ENCODE results near the gene PDE9A.
A peak's percentile ranks its signal among the peaks of the same experiment; 100 is the strongest.

The PDE9A gene

DNA sequence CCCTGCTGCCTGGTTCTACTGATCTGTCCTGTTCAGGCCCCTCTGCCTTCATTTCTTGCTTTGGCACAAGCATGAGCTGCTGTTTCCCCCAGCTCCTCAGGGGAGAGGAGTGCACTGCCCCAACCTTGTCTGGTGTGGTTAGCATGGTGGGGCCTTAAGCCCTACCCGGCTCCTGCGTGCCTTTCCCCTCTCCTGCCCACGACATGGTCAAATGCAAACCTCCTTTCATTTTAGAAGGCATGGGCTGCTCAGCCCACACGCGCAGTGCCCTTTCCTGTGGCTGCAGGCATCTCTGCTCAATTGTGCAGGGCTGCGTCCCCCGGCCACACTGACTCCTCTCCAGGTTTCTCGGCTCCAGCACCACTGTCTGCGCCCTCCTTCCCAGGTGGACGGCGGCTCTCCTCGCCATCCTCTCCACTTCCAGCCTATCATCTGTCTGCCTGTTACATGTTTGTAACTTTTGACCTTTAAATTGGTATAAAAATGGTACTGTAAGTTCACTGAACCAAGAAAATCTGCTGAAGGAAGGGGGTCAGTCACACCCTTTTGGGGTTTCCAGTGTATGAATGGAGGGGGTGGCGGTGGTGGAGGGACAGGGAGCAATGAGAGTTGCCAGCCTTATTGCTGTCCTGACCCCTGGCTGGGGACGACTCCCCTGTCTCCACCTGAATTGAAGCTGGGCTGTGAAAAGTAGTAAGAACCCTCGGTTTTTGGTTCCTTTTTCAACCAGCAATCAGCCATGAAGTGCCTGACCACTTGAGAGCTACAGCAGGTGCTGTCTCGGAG lies 5.1 kb downstream of the PDE9A start:
- DNase-seq: no peak

DNA sequence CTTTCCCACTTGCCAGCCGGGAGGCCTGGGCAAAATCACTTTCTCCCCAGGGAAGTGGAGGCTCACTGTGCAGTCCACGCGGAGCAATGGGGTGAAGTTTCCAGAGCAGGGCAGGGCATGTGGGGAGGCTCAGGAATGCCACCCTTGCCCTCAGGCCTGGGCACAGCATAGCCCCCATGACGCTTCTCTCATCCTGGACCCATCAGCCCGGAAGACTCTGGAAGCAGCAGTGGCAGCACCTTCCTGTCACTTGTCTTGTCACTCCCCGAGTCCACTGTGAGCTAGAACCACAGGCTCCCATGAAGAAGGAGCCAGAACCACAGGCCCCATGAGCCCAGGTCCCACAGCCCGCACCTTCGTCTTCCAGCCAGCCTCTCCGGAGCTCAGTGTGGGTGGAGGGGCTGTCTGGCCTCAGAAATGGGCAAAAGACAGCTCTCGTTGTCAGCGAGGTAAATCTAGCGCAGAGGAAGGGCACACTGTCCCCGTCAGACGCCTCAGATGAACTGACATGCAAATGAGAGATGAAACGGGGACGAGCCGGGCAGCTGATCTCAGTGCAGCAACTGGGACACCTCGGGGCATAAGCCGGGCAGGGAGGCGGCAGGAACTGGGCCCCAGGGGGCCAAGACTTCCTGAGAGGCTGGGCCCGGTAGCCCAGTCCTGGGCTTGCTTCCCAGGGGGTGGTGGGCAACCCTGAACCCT lies 6.1 kb downstream of the PDE9A start:
- DNase-seq: no peak

DNA sequence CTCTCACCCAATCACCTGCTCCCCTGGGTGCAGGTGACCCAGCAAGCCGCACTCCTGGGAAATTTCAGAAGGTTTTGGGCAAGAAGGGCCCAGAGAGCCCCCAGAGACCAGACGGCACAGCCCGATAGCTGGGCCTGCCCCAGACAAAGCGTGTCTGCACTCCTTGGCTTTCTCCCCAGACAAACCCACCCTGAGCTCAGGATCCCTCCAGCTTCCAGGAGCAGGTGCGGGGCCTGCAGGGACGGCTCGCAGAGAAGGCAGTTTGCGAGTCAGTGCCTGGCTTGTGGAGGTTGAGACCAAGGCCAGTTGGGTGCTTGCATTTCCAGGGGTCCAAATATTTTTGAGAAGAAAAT lies 6.7 kb downstream of the PDE9A start:
- no peak for DNase-seq

DNA sequence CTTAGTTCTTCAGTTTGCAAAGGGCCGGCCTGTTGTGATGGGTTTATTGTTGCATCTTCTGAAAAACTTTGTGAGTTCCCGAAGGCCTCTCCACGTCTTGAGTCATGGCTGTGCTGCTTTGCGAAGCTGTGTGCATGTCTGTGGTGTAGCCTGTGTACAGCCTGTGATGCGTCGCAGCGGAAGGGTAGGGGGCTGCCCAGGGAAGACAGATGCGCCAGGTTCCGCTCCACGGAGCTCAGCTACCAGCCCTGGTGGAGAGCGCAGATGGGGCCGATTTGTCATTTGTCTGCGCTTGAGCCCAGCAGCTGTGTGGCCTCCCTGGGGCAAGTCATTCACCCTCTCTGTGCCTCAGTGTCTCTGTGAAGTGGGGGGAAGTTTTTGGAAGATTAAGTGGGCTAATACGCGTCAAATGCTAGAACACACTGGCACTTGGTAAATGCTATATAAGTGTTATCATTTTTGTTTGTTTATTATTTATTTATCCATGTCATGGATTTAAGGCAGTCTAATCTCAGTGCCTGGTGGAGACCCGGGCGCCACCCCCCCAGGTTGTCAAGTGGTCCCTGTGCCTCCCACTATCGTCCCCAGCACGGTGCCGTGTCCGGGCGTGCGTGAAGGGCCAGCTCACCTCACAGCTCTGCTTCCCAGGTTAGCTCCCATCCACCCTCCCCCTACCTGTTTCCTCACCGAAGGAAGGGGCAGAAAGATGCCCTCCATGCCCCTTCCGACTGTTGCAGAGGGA lies 8.4 kb downstream of the PDE9A start:
- no peak for DNase-seq

DNA sequence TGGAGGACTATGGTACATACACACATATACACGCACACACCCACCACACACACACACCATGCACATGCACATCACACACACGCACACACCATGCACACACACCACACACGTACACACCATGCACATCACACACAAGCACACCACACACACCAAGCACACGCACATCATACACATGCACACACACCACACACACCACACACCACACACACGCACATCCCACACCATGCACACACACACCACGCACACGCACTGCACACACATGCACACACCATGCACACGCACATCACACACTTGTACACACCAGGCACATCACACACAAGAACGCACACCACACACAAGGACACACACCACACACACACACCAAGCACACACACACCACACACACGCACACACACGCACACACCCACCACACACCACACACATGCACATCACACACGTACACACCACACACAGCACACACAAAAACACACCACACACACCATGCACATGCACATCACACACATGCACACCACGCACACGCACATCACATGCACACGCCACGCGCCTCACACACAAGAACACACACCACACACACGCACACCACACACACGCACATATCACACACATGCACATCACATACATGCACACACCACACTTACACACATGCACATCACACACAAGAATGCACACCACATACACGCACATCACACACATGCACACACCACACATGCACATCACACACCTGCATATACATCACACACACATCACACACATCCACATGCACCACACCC lies 9.2 kb downstream of the PDE9A start:
- DNase-seq: no peak

DNA sequence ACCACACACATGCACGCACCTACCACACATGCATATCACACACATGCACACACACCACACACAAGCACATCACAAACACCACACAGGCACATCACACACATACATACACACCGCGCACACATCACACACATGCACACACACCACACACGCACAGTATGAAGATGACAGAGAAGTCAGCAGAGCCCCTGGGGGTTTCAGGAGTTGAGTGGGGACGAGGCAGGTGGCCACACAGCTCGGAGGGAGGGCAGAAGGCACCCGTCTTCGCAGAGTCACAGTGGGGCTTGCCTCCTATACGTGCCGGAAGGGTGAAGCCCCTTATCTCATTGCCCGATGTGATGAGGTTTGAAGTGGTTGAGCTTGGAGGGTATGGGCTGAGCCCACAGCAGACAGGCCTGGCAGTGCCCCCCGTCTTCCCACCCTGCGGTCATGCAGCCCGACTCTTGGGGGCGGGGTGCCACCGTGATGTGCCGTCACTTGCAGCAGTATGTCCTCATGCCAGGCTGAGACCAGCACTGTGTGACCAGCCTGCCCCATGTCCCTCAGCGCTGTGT lies 9.9 kb downstream of the PDE9A start:
- DNase-seq: no peak

DNA sequence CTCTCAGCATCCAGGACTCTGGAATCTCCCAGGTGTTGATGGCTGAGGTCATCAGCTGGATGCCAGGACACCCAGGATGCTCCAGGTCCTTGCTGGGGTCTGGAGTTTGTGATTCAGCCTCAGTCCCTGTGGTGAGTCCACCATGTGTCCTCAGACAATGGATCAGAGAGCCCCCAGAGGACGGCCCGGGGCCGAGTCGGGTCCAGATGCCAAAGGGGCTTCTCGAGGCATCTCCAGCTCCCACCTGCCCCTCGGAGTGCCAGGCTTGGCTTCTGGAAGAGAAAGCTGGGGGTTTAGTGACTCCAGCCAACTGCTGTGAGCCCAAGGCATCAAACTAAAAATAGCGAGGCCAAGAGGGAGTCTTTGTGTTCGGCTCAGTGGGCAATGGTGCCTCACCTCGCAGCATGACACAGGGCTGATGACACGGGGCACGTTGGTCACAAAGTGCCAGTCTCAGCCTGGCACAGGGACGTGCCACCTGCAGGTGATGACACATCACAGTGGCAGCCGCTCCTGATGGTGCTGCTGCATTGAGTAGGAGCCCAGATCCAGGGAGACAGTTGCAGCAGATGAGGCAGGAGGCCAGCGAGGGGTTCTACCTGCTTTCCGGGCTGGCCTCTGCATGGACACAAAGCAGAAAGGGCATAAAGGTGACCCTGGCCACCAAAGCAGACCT lies 10.6 kb downstream of the PDE9A start:
- no peak for DNase-seq

DNA sequence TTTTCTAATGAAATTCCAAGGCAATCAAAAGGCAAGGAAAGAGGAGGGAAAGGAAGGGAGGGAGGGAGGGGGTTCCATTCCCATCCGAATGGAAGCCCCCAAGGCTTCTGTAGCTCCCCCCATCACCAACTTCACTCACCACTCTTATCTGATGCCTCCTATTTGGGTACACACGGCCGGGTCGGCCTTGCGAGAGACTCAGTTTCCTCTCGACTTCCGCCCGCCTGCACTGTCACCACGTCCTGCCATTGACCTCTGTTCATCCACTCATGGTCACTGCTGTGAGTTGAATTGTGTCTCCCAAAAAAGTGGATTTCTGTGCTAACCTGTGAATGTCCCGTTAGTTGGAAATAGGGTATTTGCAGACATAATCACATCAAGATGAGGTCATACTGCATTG lies 11.2 kb downstream of the PDE9A start:
- no peak for DNase-seq

DNA sequence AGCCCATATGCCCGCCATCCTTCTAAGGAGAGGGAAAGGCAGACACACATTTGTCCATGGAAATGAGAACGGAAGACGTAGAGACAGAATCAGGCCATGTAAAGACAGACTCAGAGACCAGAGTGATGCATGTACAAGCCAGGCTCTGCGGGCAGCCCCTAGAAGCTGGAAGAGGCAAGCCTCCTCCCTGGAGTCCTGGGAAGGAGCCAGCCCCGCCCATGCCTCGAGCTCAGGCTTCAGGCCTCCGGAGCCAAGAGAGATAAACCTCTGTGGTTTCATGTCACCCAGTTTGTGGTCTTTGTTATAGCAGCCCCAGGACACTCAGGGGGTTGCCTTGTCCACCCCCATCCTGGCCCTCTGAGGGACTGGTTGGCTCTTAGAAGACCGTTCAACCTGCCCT lies 11.6 kb downstream of the PDE9A start:
- no peak for DNase-seq

DNA sequence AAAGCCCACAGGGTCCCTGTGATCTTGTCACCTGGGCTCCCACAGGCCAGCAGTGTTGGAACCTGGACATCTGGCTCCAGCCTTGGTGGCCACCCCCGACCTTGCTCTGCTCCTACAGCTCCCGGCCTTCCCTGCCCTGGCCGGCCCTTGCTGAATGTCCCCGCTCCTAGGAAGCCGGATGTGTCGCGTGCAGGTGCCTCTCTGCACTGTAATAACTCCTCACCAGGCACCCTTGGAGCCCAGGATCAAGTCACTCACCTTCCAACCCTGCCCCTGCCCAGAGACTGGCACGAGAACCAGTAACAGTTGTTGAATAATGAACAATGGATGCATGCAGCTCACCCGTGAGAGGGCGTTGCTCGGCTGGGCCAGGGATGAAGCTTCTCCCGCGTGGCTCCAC lies 12.1 kb downstream of the PDE9A start:
- DNase-seq: no peak

DNA sequence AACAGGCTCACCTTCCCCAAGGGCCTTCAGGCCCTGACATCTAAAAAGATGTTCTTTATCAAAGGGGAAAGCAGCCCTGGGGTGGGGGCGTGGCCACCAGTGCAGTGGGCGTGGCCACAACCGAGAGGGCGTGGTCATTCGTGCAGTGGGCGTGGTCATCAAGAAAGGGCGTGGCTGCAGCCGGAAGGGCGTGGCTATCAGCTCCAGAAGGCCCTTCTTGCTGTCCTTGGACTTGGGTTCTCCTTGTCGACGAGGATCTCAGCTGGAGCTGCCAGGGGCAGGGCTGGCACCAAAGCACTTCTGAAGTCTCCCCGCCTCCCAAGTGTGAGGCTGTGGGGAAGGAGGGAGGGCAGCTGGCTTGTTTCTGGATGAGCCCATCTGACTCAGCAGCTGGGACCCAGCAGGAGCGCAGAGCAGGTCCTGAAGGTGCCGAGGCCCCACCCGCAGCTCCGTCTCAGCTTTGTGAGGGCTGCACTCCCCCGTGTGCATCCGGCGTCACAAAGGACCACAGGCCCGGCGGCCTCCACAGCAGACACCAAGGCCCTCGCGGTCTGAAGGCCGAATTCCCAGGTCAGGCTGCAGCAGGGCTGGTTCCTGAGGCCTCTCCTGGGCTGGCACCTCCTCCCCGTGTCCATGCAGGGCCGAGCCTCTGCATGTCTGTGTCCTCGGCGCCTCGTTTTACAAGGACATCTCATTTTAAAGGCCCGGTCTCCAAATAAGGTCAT lies 12.8 kb downstream of the PDE9A start:
- DNase-seq: peak in 1 of 2 donors; percentile 18

DNA sequence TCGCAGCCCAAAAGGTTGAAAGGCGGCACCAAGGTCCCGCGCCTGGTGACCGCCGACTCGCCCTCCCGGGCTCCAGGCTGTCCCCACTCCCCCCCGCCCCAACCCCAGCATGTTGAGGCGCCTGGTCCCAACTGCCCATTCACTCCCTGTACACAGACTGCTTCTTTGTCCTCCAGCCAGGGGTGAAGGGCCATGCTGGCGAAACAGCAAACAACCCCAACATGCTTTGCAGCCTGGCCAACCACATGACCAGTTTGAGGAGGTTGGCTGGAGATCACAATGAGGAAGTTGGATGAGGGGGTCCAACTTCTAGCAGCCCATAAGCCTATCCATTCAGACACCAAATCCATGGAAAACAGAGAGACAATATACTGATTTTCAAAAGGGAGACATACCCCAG lies 13.5 kb downstream of the PDE9A start:
- no peak for DNase-seq

DNA sequence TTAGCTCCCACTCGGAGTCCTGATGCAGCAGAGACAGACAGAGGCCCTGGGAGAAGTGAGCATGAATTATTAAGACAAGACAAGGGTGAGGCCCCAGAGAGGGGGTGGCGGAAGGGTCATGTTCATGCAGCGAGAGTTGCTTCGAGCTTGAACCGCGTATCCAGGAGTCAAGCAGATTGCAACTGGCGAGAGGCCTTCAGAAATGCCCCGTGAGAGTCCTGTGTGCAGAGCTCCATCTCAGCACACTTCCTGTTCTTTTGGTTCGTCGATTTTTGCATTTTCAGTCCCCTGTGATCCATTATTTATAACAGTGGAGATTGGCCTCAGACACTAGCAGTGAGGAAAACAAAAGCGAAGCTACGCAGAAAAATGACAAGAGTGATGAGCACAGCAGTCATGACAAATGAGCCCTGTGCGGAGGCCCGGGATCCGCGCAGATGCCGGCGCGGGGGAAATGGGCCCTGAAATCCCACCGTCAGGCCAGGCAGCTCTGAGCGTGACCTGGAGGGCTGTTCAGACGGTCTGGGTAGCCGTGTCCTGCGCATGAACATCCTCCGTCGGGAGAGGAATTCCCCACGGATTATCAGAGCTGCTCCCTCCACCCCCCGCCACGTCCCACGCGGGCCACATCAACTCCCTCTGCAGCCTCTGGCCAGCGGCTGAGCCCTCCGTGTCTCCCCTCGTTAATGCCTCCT lies 15.0 kb downstream of the PDE9A start:
- no peak for DNase-seq

DNA sequence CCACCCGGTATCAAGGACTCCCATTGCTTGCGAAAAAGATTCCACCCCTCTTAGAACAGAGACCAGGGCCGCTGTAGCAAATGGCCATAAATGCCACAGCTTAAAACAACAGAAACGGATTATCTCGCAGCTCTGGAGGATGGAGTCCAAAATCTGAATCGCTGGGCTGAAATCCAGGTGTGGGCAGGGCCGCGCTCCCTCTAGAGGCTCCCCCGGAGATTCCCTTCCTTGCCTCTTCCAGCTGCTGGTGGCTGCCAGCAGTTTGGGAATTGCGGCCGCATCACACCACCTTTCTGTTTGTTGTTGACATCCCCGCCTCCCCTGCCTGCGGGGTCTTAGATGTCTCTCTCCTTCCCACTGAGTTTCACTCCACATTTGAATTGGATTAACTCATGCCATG lies 15.6 kb downstream of the PDE9A start:
- no peak for DNase-seq

DNA sequence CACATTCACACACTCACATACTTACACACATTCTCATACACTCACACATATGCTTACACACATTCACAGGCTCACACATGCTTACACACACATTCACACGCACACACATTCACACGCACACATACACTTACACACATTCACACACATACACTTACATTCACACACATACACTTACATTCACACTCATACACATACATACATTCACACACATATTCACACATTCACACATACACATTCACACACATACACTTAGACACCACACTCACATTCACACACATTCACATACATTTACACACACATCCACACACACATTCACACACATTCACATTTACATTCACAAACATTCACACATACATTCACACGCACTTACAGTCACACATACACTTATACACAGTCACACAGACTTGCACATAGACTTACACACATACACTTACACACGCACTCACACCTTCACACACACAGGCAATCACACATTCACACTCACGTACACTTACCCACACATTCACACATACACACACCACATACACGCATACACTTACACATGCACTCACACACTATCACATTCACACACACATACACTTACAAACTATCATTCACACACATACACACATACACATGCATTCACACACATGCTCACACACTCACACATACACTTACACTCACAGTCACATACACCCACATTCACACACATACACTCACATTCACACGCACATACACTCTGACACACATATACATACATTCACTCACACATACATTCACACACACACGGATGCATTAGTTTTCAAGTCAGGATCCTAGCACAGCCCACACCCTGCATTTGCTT lies 16.8 kb downstream of the PDE9A start:
- no peak for DNase-seq

DNA sequence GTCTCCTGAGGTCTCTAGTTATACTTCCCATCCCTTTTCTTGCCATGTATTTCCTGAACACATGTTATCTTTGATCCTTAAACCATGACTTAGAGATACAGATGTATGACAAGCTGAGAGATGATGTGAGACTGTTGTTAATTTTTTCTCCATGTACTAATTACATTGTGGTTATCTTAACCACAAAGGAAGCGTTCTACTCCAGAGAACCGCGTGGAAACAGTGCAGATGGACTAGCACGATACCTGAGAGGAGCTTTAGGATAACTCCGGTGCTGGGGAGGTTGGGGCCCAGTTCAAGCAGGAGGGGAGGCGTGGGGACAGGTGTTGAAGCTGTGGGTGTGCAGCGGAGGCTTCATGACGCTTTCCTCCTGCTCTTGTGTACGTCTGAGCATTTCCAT lies 17.5 kb downstream of the PDE9A start:
- no peak for DNase-seq

DNA sequence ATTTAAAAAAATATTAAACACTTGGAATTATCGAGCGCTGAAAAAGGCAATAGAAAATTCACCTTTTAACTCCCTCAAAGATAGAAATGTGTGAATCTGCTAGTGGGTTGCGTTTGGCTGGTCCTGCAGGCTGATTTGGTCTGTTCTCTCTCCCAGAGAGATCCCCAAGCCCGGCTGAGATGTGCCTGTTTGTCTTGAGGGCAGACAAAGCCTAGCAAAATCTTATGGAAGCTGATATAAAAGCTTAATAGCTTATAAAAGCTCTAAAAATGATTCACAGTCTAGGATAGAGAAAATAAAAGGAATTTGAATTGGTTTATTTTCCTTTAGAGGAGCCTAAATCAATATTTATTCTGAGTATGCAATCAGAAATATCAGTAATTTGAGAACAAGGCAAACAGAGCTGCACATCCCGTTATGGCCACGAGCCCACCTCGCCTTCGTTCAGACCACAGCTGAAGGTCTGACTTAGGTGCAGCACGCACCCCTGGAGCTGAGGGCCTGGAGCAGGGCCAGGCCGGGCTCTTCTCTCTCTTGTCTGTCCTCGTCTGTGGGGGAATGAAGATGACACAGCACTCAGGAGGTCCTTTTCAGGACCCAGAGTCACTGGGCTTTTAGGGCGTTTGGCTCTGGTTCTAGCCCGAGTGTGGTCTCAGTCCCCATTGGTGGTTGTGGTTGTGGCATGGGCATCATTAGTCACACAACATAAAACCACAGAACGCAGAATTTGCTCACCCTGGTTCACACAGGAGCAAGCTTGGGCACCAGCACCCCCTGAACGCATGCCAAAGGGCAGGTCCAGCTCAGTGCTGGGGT lies 18.6 kb downstream of the PDE9A start:
- no peak for DNase-seq

DNA sequence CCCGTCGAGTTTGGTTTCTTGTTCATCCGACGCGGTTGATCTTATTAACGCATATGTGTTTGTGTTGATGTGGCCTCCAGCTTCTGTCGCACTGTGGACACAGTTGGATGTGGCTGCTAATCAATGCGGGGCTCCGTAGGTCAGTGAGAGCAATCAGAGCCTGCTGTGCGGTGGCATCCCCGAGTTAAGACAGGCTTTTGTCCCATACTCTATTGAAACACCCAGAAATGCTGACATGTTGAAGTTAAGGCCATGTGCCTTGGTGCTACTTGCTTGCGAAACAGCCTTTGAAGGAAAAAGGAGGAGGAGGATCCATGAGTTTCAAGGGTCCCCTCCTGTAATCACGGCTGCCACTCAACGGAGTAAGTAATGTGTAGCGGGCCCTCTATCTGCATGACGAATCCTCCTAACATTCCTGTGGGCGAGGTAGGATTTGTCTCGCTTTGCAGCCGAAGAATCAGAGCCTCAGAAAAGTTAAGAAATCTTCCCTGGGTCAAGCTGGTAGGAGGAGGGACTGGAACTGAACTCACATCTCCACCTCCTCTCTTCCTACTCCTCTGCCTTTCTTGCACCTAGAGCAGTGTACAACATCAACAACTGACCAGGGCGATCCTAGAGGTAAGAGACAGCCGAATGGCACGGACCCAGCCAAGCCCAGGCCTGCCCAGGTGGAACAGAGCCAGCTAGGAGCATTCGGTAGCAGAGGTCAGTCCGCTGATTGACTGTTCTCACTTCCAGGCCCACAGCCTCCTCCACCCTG lies 19.5 kb downstream of the PDE9A start:
- DNase-seq: no peak

Measured in CD4-positive, alpha-beta T cell treated with Interleukin-4 for 1 hour (primary cell).